ENCODE data around the gene GYS2. TPM values are rescaled to one million over a fixed set of nuclear protein-coding genes. Genes with fewer than 3 reads are reported as not detected.

Gene GYS2
- total RNA-seq, 1 experiment from 2014 or later = not detected

GRCh38 chr12:21505888-21506287 lies 98.8 kb downstream of the GYS2 start:
- DNase-seq (ENCODE audit: low read depth) = no peak

- peak; percentile 5 for DNase-seq (ENCODE audit: low read depth)
Measured at GRCh38 chr12:21502872-21503271, 101.8 kb downstream of the GYS2 start.

GRCh38 chr12:21502164-21502496 lies 102.5 kb downstream of the GYS2 start:
- peak; percentile 33 for DNase-seq (ENCODE audit: low read depth)

- DNase-seq (ENCODE audit: low read depth) = peak; percentile 98
Measured at GRCh38 chr12:21501258-21502163, 103.1 kb downstream of the GYS2 start, which contains the start of the genes GOLT1B and RECQL. Gene GOLT1B (plus strand): TSS chr12:21501789. CDS start chr12:21501924, 135 bp downstream. Gene RECQL (minus strand): TSS chr12:21501635. CDS start chr12:21499570, 2,065 bp downstream.

GRCh38 chr12:21500786-21501257 lies 103.8 kb downstream of the GYS2 start:
- no peak for DNase-seq (ENCODE audit: low read depth)

- no peak for DNase-seq (ENCODE audit: low read depth)
Measured at GRCh38 chr12:21499765-21500164, 104.9 kb downstream of the GYS2 start.

Other genes starting within 250 kb of the GYS2 start
- gene IAPP, start 231.9 kb downstream of the GYS2 start, total RNA-seq (2014; rRNA removed; shearing (Covaris generic)) = not detected in 2 replicates
- gene PYROXD1, start 167.2 kb downstream of the GYS2 start, total RNA-seq (2014; rRNA removed; shearing (Covaris generic)) = 20.7 and 21.8 TPM in 2 replicates
- gene RECQL, start 103.2 kb downstream of the GYS2 start, total RNA-seq (2014; rRNA removed; shearing (Covaris generic)) = 124 and 125 TPM in 2 replicates
- 94.6 and 95.2 TPM in 2 replicates for gene GOLT1B, start 103.1 kb downstream of the GYS2 start, total RNA-seq (2014; rRNA removed; shearing (Covaris generic))
- gene SPX, start 78.6 kb downstream of the GYS2 start, total RNA-seq (2014; rRNA removed; shearing (Covaris generic)) = 1.1 and 1.4 TPM in 2 replicates
- gene LDHB, start 53.0 kb upstream of the GYS2 start, total RNA-seq (2014; rRNA removed; shearing (Covaris generic)) = 1,282 and 1,556 TPM in 2 replicates
- gene KCNJ8, start 169.9 kb upstream of the GYS2 start, total RNA-seq (2014; rRNA removed; shearing (Covaris generic)) = 1.1 TPM in 1 of 2 replicates, not detected in the other

Data from Daoy (cell line).